Measurements from ENCODE around the gene C1orf50.
A peak's percentile ranks its signal among the peaks of the same experiment; 100 is the strongest.
"Not testable (repeated sequence)": the region's sequence is repeated elsewhere in the genome, so short reads cannot be mapped to it uniquely, and the experiment has no call there.

The C1orf50 gene

GRCh38 chr1:42766741-42767509 lies at the start of gene C1orf50, which contains the start of gene P3H1:
Gene C1orf50, plus strand, starts transcription at chr1:42767249. Its CDS starts 63 bp downstream, at chr1:42767312.
Gene P3H1, minus strand, starts transcription at chr1:42767028. Its CDS starts 57 bp downstream, at chr1:42766971.
- H3K27ac Mint-ChIP-seq, result peak within 1 kb of the TSS; percentile 94
- H3K27me3 Mint-ChIP-seq, result no peaks in the 10 kb centered on the region
- peak; percentile 100 for DNase-seq
- H3K4me3 Mint-ChIP-seq, result no peak within 1 kb of the TSS
- peaks cover 43% of the 10 kb centered on the region for H3K36me3 Mint-ChIP-seq (ENCODE audit: low read depth)
- no peaks in the 10 kb centered on the region for H3K9me3 Mint-ChIP-seq
- H3K4me1 Mint-ChIP-seq (ENCODE audit: low read depth), result peaks cover 34% of the 10 kb centered on the region

GRCh38 chr1:42720868-42721267 lies 46.2 kb upstream of the C1orf50 start:
- Mint-ChIP-seq H3K4me1 (ENCODE audit: low read depth) (no peaks in the 10 kb centered on the region), H3K36me3 (ENCODE audit: low read depth) (peaks cover 27% of the 10 kb centered on the region), H3K4me3 (no peak overlapping the region), H3K27ac (no peak overlapping the region), H3K9me3 (no peaks in the 10 kb centered on the region), H3K27me3 (no peaks in the 10 kb centered on the region)
- no peak for DNase-seq

- H3K4me1 Mint-ChIP-seq (ENCODE audit: low read depth), result no peaks in the 10 kb centered on the region
- H3K27ac Mint-ChIP-seq, result no peak overlapping the region
Measured at GRCh38 chr1:42721926-42722325, 45.1 kb upstream of the C1orf50 start.

GRCh38 chr1:42722403-42722802 lies 44.6 kb upstream of the C1orf50 start:
- H3K27me3 Mint-ChIP-seq; DNase-seq; H3K27ac Mint-ChIP-seq; H3K4me1 Mint-ChIP-seq (ENCODE audit: low read depth); H3K9me3 Mint-ChIP-seq; H3K4me3 Mint-ChIP-seq: not testable (repeated sequence)
- peaks cover 14% of the 10 kb centered on the region for H3K36me3 Mint-ChIP-seq (ENCODE audit: low read depth)

More at GRCh38 chr1:42721926-42722325, 45.1 kb upstream of the C1orf50 start:
- H3K27me3 Mint-ChIP-seq, result no peaks in the 10 kb centered on the region
- no peaks in the 10 kb centered on the region for H3K9me3 Mint-ChIP-seq
- no peak for DNase-seq
- no peak overlapping the region for H3K4me3 Mint-ChIP-seq
- peaks cover 19% of the 10 kb centered on the region for H3K36me3 Mint-ChIP-seq (ENCODE audit: low read depth)

GRCh38 chr1:42723511-42723910 lies 43.5 kb upstream of the C1orf50 start:
- H3K4me3 Mint-ChIP-seq, result no peak overlapping the region
- no peaks in the 10 kb centered on the region for H3K4me1 Mint-ChIP-seq (ENCODE audit: low read depth)
- no peak overlapping the region for H3K27ac Mint-ChIP-seq
- no peak for DNase-seq
- no peaks in the 10 kb centered on the region for H3K27me3 Mint-ChIP-seq
- H3K36me3 Mint-ChIP-seq (ENCODE audit: low read depth), result peaks cover 5% of the 10 kb centered on the region
- no peaks in the 10 kb centered on the region for H3K9me3 Mint-ChIP-seq

- H3K9me3 Mint-ChIP-seq; H3K27me3 Mint-ChIP-seq; H3K4me3 Mint-ChIP-seq; H3K36me3 Mint-ChIP-seq (ENCODE audit: low read depth); DNase-seq; H3K4me1 Mint-ChIP-seq (ENCODE audit: low read depth); H3K27ac Mint-ChIP-seq: not testable (repeated sequence)
Measured at GRCh38 chr1:42725820-42726219, 41.2 kb upstream of the C1orf50 start.

GRCh38 chr1:42730002-42730401 lies 37.0 kb upstream of the C1orf50 start:
- no peaks in the 10 kb centered on the region for H3K27me3 Mint-ChIP-seq
- peaks cover 3% of the 10 kb centered on the region for H3K4me1 Mint-ChIP-seq (ENCODE audit: low read depth)
- H3K36me3 Mint-ChIP-seq (ENCODE audit: low read depth), result no peaks in the 10 kb centered on the region
- DNase-seq, result no peak
- H3K9me3 Mint-ChIP-seq, result no peaks in the 10 kb centered on the region
- H3K27ac Mint-ChIP-seq, result no peak overlapping the region
- H3K4me3 Mint-ChIP-seq, result no peak overlapping the region

GRCh38 chr1:42730988-42731387 lies 36.1 kb upstream of the C1orf50 start:
- no peak overlapping the region for H3K4me3 Mint-ChIP-seq
- H3K36me3 Mint-ChIP-seq (ENCODE audit: low read depth), result no peaks in the 10 kb centered on the region
- no peaks in the 10 kb centered on the region for H3K27me3 Mint-ChIP-seq
- DNase-seq, result peak; percentile 66
- H3K27ac Mint-ChIP-seq, result no peak overlapping the region
- H3K9me3 Mint-ChIP-seq, result no peaks in the 10 kb centered on the region
- H3K4me1 Mint-ChIP-seq (ENCODE audit: low read depth), result peaks cover 3% of the 10 kb centered on the region

- Mint-ChIP-seq H3K4me1 (ENCODE audit: low read depth) (peaks cover 3% of the 10 kb centered on the region), H3K27ac (no peak overlapping the region), H3K4me3 (no peak overlapping the region), H3K9me3 (no peaks in the 10 kb centered on the region), H3K36me3 (ENCODE audit: low read depth) (no peaks in the 10 kb centered on the region), H3K27me3 (no peaks in the 10 kb centered on the region)
- DNase-seq, result no peak
Measured at GRCh38 chr1:42731585-42731984, 35.5 kb upstream of the C1orf50 start.

GRCh38 chr1:42732126-42732680 lies 34.8 kb upstream of the C1orf50 start:
- H3K27ac Mint-ChIP-seq, result no peak overlapping the region
- no peak overlapping the region for H3K4me3 Mint-ChIP-seq
- peaks cover 6% of the 10 kb centered on the region for H3K4me1 Mint-ChIP-seq (ENCODE audit: low read depth)
- H3K36me3 Mint-ChIP-seq (ENCODE audit: low read depth), result no peaks in the 10 kb centered on the region
- no peaks in the 10 kb centered on the region for H3K27me3 Mint-ChIP-seq
- no peak for DNase-seq
- H3K9me3 Mint-ChIP-seq, result no peaks in the 10 kb centered on the region

GRCh38 chr1:42733415-42734200 lies 33.4 kb upstream of the C1orf50 start:
- H3K27ac Mint-ChIP-seq, result no peak overlapping the region
- no peaks in the 10 kb centered on the region for H3K9me3 Mint-ChIP-seq
- no peaks in the 10 kb centered on the region for H3K27me3 Mint-ChIP-seq
- H3K4me3 Mint-ChIP-seq, result no peak overlapping the region
- no peak for DNase-seq
- peaks cover 8% of the 10 kb centered on the region for H3K4me1 Mint-ChIP-seq (ENCODE audit: low read depth)
- no peaks in the 10 kb centered on the region for H3K36me3 Mint-ChIP-seq (ENCODE audit: low read depth)

GRCh38 chr1:42734201-42735035 lies 32.6 kb upstream of the C1orf50 start:
- no peak overlapping the region for H3K27ac Mint-ChIP-seq
- H3K9me3 Mint-ChIP-seq, result no peaks in the 10 kb centered on the region
- H3K36me3 Mint-ChIP-seq (ENCODE audit: low read depth), result no peaks in the 10 kb centered on the region
- no peaks in the 10 kb centered on the region for H3K27me3 Mint-ChIP-seq
- H3K4me3 Mint-ChIP-seq, result no peak overlapping the region
- no peak for DNase-seq
- peaks cover 8% of the 10 kb centered on the region for H3K4me1 Mint-ChIP-seq (ENCODE audit: low read depth)

GRCh38 chr1:42735056-42735455 lies 32.0 kb upstream of the C1orf50 start:
- Mint-ChIP-seq H3K4me1 (ENCODE audit: low read depth) (peaks cover 8% of the 10 kb centered on the region), H3K27me3 (no peaks in the 10 kb centered on the region), H3K36me3 (ENCODE audit: low read depth) (no peaks in the 10 kb centered on the region), H3K9me3 (no peaks in the 10 kb centered on the region), H3K4me3 (no peak overlapping the region), H3K27ac (no peak overlapping the region)
- DNase-seq, result no peak

- Mint-ChIP-seq H3K4me3 (no peak overlapping the region), H3K36me3 (ENCODE audit: low read depth) (no peaks in the 10 kb centered on the region), H3K27ac (no peak overlapping the region), H3K4me1 (ENCODE audit: low read depth) (peaks cover 8% of the 10 kb centered on the region), H3K9me3 (no peaks in the 10 kb centered on the region), H3K27me3 (no peaks in the 10 kb centered on the region)
- no peak for DNase-seq
Measured at GRCh38 chr1:42735477-42736105, 31.5 kb upstream of the C1orf50 start.

Measured in activated T-cell treated with anti-CD3 and anti-CD28 coated beads, Interleukin-2, amount 50 U/mL, for 24 hours (primary cell).